ENCODE data around the gene PMPCB.
"Not testable (repeated sequence)": the region's sequence is repeated elsewhere in the genome, so short reads cannot be mapped to it uniquely, and the experiment has no call there.

The PMPCB gene

GRCh38 chr7:103296901-103297836 lies at the start of gene PMPCB:
Gene PMPCB (plus strand): TSS chr7:103297435. CDS start chr7:103297460, 25 bp downstream.
- DNase-seq: peak; percentile 83

GRCh38 chr7:103253699-103254506 lies 43.3 kb upstream of the PMPCB start:
- DNase-seq: not testable (repeated sequence)

GRCh38 chr7:103264054-103264453 lies 33.2 kb upstream of the PMPCB start:
- DNase-seq: not testable (repeated sequence)

- DNase-seq: not testable (repeated sequence)
These were observed 31.0 kb upstream of the PMPCB start for GRCh38 chr7:103266229-103266628.

- not testable (repeated sequence) for DNase-seq
These were observed 23.9 kb upstream of the PMPCB start for GRCh38 chr7:103273374-103273773.

- not testable (repeated sequence) for DNase-seq
These were observed 22.4 kb upstream of the PMPCB start for GRCh38 chr7:103274867-103275266.

- DNase-seq: not testable (repeated sequence)
These were observed 19.0 kb upstream of the PMPCB start for GRCh38 chr7:103278195-103278594.

DNA sequence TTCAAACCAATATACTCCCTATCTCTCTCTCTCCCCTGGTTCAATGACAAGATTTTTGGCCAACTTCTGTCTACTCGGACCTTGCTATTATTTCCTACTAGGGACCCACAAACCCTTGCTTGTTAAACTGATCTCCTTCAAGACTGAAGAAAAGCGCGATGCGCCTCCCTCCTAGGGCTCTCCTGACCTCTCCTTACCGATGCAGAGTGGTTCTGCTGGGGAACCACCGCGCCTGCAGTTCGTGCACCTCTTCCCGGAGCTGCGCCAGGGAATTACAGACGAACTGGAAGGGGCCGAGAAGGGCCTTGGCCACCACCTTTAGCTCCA lies 17.6 kb upstream of the PMPCB start:
- DNase-seq: peak; percentile 9

GRCh38 chr7:103279963-103280802 lies 17.1 kb upstream of the PMPCB start:
- DNase-seq: peak; percentile 64

GRCh38 chr7:103280803-103281155 lies 16.5 kb upstream of the PMPCB start:
- not testable (repeated sequence) for DNase-seq

- not testable (repeated sequence) for DNase-seq
These were observed 14.3 kb upstream of the PMPCB start for GRCh38 chr7:103282802-103283427.

DNA sequence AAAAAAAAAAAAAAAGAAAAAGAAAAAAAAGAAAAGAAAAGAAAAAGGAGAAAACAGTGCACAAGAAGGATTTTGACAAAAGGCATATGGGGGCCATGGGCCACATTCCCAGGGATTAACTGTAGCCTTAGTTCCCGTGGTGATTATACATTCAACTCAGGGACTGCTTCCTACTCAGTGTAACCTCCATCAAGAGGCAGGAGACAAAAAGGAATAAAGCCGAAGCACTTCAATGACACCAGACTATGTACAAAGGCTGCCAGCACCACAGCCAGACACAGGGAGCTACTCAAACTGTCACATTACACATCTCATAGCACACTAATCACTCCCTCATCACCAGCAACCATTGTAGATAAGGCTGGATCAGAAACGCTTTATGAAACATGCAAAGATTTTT lies 5.1 kb upstream of the PMPCB start:
- no peak for DNase-seq

DNA sequence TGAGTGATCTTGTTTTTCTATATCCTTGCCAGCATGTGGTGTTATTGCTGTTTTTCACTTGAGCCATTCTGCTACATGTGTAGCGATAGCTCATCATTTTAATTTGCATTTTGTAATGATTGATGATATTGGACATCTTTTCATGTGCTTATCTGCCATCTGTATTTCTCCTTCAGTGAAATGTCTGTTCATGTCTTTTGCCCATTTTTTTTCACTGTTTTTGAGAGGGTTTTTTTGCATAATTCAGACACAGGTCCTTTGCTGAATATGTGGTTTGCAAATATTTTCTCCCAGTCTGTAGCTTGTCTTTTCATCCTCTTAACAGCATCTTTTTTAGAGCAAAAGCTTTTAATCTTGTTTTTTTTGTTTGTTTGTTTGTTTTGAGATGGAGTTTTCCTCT lies 3.7 kb upstream of the PMPCB start:
- DNase-seq: no peak

DNA sequence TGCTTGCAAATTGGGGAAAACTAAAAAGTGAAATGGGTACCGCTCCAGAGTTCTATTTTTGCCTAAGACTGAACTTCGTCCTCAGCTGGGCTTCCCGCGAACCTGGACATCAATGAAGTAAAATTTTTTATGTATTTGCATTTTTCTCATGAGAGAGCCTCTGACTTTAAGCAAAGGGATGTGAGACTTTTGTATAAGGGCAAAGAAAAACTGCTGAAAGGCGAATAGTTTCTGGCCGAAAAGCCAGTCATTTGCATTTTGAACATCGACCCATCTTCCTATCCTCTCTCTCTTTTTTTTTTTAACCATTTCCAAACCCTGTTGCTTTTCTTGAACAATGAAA lies 573 bp downstream of the PMPCB start:
- no peak for DNase-seq

- no peak for DNase-seq
These were observed 2.4 kb downstream of the PMPCB start for GRCh38 chr7:103299660-103300059.

- no peak for DNase-seq
These were observed 4.2 kb downstream of the PMPCB start for GRCh38 chr7:103301441-103301840.

DNA sequence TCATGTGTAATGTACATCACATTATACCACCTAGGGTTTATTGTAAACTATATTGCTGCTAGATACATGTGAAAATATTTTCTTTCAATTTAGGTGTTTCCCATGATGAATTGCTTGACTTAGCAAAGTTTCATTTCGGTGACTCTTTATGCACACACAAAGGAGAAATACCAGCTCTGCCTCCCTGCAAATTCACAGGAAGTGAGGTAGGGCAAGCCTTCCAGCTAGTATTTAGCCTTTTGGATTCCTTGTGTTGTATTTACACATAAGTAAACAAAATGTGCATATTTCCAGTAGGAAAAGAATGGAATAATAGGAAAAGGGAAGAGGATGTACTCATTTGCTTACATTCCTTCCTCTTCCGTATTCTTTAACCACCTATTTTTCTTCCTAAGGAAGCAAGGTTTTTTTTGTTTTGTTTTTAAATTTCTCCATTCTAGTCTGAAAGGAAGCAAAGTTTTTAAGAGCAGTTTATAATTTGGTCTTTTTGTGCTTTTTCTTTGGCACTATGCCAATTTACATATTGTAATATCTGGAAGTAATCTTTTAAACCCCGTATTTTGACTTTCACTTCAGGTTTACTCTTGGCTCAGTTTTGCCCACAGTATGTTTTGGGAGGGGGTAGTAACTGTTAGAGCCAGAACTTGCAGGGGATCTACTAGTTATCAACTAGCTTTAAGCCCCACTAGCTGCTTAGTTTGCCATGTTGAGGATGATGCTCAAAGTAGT lies 10.4 kb downstream of the PMPCB start:
- no peak for DNase-seq

- no peak for DNase-seq
These were observed 17.6 kb downstream of the PMPCB start for GRCh38 chr7:103314852-103315251.

DNA sequence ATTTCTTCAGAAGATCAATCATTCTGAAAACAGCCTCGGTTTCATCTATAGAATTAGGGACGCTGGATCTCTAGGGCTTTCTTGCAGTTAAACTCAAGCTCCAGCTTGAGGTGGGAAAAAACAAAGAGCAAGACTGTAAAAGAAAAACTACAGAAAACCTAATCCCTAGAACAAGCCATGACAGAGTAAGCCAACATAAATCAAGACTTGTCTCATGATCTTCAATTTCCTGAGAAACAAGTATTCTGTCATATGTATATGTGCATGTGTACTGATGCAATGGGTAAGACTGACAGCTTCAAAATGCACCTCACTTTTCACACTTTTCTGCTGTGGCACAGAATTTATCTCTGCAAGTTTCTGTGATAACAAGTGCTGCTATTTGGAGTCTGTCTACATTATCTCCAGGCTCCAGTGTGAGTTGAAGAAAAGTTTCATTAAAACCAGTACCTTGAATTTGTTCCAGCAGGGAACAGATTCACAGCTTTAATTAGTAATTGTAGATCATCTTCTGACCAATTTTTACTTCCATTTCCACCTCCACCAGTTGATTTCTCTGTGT lies 19.2 kb downstream of the PMPCB start:
- DNase-seq: no peak

DNA sequence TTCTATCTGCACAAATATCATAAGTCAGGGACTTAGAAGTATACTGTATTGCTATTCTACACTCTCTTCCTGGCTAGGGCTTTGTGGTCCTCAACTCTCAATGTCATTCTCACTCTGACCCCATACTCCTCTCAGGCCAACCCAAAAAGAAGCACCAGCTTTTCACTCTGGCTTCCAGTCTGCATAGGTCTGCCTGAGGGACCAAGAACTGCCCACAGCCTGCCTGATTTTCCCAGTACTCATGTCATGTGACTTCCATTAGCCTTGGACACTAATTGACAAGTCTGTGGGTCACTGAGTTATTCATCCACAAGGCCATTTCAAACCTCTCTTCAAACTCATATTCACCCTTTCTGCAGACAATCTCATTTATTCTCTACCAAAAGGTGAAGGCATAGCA lies 19.8 kb downstream of the PMPCB start:
- no peak for DNase-seq

- DNase-seq: no peak
These were observed 28.5 kb downstream of the PMPCB start for GRCh38 chr7:103325744-103326143.

- no peak for DNase-seq
These were observed 39.5 kb downstream of the PMPCB start for GRCh38 chr7:103336761-103337160.
